HG03469 (cell line): ENCODE measurements around the gene PIEZO2.
A peak's percentile ranks its signal among the peaks of the same experiment; 100 is the strongest.
"Not testable (repeated sequence)": the region's sequence is repeated elsewhere in the genome, so short reads cannot be mapped to it uniquely, and the experiment has no call there.

Source experiments
- ATAC-seq: cut with Tn5 transposase; IDR thresholded peaks from one replicate; pipeline ENCODE4 v1.9.1; 2021; ENCODE audit warnings: mild to moderate bottlenecking, moderate library complexity, moderate number of reproducible peaks; ENCODE audit not compliant: unreplicated experiment

PIEZO2 gene

GRCh38 chr18:10852385-10853303 lies 296.7 kb downstream of the PIEZO2 start:
- ATAC-seq = no peak

- no peak for ATAC-seq
Measured at GRCh38 chr18:10851824-10852319, 297.5 kb downstream of the PIEZO2 start.

GRCh38 chr18:10850840-10851239 lies 298.5 kb downstream of the PIEZO2 start:
- no peak for ATAC-seq

GRCh38 chr18:10850216-10850615 lies 299.2 kb downstream of the PIEZO2 start:
- no peak for ATAC-seq

GRCh38 chr18:10847907-10848306 lies 301.5 kb downstream of the PIEZO2 start:
- ATAC-seq = no peak

GRCh38 chr18:10847408-10847790 lies 302.0 kb downstream of the PIEZO2 start:
- no peak for ATAC-seq

- ATAC-seq = no peak
Measured at GRCh38 chr18:10846657-10847407, 302.5 kb downstream of the PIEZO2 start.

- not testable (repeated sequence) for ATAC-seq
Measured at GRCh38 chr18:10846035-10846434, 303.3 kb downstream of the PIEZO2 start.

GRCh38 chr18:10843565-10843964 lies 305.8 kb downstream of the PIEZO2 start:
- no peak for ATAC-seq

- ATAC-seq = no peak
Measured at GRCh38 chr18:10842861-10843260, 306.5 kb downstream of the PIEZO2 start.

GRCh38 chr18:10842371-10842770 lies 307.0 kb downstream of the PIEZO2 start:
- ATAC-seq = no peak

- ATAC-seq = no peak
Measured at GRCh38 chr18:10841203-10841602, 308.2 kb downstream of the PIEZO2 start.

GRCh38 chr18:10840743-10841142 lies 308.6 kb downstream of the PIEZO2 start:
- ATAC-seq = no peak

GRCh38 chr18:10839421-10839820 lies 309.9 kb downstream of the PIEZO2 start:
- no peak for ATAC-seq

GRCh38 chr18:10838553-10838952 lies 310.8 kb downstream of the PIEZO2 start:
- peak; percentile 38 for ATAC-seq

GRCh38 chr18:10834128-10834815 lies 315.1 kb downstream of the PIEZO2 start:
- ATAC-seq = no peak

- ATAC-seq = no peak
Measured at GRCh38 chr18:10833656-10834055, 315.7 kb downstream of the PIEZO2 start.

- ATAC-seq = no peak
Measured at GRCh38 chr18:10826400-10826799, 323.0 kb downstream of the PIEZO2 start.

- ATAC-seq = no peak
Measured at GRCh38 chr18:10822456-10822855, 326.9 kb downstream of the PIEZO2 start.

- no peak for ATAC-seq
Measured at GRCh38 chr18:10820681-10821080, 328.7 kb downstream of the PIEZO2 start.

GRCh38 chr18:10814336-10814735 lies 335.0 kb downstream of the PIEZO2 start:
- ATAC-seq = no peak
